Thoracic aorta (tissue), 2 donors: ENCODE measurements around the gene DNAH8. TPM values are rescaled to one million over a fixed set of nuclear protein-coding genes. Genes with fewer than 3 reads are reported as not detected.

Source experiments
- ATAC-seq: fragments of 150-250 bp; one replicate; pipeline ENCODE4 v1.8.0; 2017; ENCODE audit warnings: low read depth; ENCODE audit not compliant: insufficient number of reproducible peaks, low FRiP score
- DNase-seq: peaks from one replicate; pipeline ENCODE4 v3.0.0-alpha.2; 2020; ENCODE audit warnings: low spot score
- H3K27ac ChIP-seq, 2 donors: fragments of 200-600 bp; sonication (generic); 1 replicate in 1 of 2; 2 replicates in 1 of 2; pipeline ENCODE4 v1.5.1; 2016; ENCODE audit warnings: mild to moderate bottlenecking in 2 of 2, moderate library complexity in 2 of 2
- H3K27me3 ChIP-seq: fragments of 200-600 bp; sonication (generic); replicated peaks from 2 replicates; pipeline ENCODE4 v1.6.0; 2016; ENCODE audit warnings: mild to moderate bottlenecking; ENCODE audit not compliant: insufficient read depth
- H3K36me3 ChIP-seq: fragments of 200-600 bp; sonication (generic); one replicate; pipeline ENCODE4 v1.5.1; 2016
- H3K4me1 ChIP-seq, 2 donors: fragments of 200-600 bp; sonication (generic); 1 replicate in 1 of 2; 2 replicates in 1 of 2; pipeline versions ENCODE4 v1.5.1 to v1.6.0; 2016; ENCODE audit warnings: low read depth in 2 of 2, mild to moderate bottlenecking in 1 of 2; ENCODE audit not compliant: control insufficient read depth in 1 of 2
- H3K4me3 ChIP-seq: fragments of 200-600 bp; sonication (generic); 2 replicates; pipeline ENCODE4 v1.5.1; 2016; ENCODE audit warnings: mild to moderate bottlenecking
- H3K9me3 ChIP-seq: fragments of 200-600 bp; sonication (generic); 2 replicates; pipeline ENCODE4 v1.5.1; 2016
- CTCF ChIP-seq: fragments of 200-600 bp; sonication (generic); IDR thresholded peaks from one replicate; pipeline ENCODE4 v1.5.1; 2019; ENCODE audit warnings: antibody characterized with exemption
- total RNA-seq, 2 donors: library from RNA; depleted of rRNA; stranded (reverse); fragments of >200 nt; gene quantifications; one replicate each; pipeline versions ENCODE4 v1.1.0 to v1.2.3, GENCODE V29; 2016

DNAH8 gene
- total RNA-seq, 2 donors from 2014 or later = 0.14 TPM; not detected in 1

DNA sequence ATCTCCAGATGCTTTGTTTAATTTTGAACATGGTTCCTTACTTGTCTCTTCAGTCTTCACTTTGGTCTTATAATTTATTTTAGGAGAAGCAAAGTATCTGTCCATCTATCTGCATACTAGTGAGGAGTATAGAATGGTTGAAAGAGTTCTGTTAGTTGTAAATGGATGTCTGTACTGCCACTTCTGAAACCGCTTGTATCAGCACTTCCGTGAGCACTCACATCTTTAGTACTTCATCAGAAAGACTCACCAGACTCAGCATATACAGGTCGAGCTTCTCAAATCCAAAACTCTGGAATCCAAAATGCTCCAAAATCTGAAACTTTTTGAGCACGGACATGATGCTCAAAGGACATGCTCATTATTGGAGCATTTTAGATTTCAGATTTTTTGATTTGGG lies 191.5 kb downstream of the DNAH8 start:
- Histone ChIP-seq H3K27ac (no peak overlapping the region), H3K36me3 (no peaks in the 10 kb centered on the region), H3K4me3 (no peak overlapping the region), H3K9me3 (no peaks in the 10 kb centered on the region), H3K4me1 (no peaks in the 10 kb centered on the region), H3K27me3 (peaks cover 3% of the 10 kb centered on the region)
- ATAC-seq (no peak), DNase-seq (no peak)
- no peak for TF ChIP-seq CTCF

- H3K27ac ChIP-seq = no peak overlapping the region
- DNase-seq = no peak
- H3K4me1 ChIP-seq = no peaks in the 10 kb centered on the region
- peaks cover 3% of the 10 kb centered on the region for H3K27me3 ChIP-seq
- no peaks in the 10 kb centered on the region for H3K9me3 ChIP-seq
- no peak for ATAC-seq
- TF ChIP-seq CTCF = no peak
- no peak overlapping the region for H3K4me3 ChIP-seq
- H3K36me3 ChIP-seq = no peaks in the 10 kb centered on the region
Observed at GRCh38 chr6:38907264-38907663, 192.2 kb downstream of the DNAH8 start.

DNA sequence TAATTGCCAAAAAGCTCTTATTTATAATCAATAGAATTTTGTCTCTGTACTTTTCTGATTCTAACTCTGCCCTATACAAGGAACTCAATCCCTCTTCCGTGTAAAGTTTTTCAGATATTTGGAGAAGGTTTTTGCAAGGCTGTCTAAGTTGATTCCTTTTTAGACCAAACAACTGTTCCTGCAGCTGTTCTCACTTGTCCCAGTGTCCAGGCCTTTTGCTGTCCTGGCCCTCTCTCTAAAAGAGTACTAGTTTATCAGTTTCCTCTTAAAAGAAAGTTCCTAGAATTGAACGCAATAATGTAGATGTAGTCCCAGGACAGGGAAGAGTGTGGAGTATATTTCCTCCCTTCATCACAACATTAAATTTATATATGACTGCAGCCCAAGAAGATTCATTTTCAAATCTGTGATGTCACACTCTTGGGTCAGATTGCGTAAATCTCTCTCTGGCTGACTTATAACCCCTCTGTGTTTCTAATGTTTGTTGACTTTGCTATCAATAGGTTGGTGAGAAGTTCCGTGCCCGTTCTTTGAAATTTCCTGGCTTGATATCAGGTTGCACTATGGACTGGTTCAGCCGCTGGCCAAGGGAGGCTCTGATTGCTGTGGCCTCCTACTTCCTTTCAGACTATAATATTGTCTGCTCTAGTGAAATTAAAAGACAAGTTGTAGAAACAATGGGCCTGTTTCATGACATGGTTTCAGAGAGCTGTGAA lies 194.1 kb downstream of the DNAH8 start:
- Histone ChIP-seq H3K27ac (no peak overlapping the region), H3K4me3 (no peak overlapping the region), H3K4me1 (no peaks in the 10 kb centered on the region), H3K27me3 (peaks cover 3% of the 10 kb centered on the region), H3K9me3 (no peaks in the 10 kb centered on the region), H3K36me3 (no peaks in the 10 kb centered on the region)
- no peak for TF ChIP-seq CTCF
- DNase-seq = no peak
- ATAC-seq = no peak

GRCh38 chr6:38910207-38910606 lies 195.1 kb downstream of the DNAH8 start:
- Histone ChIP-seq H3K27me3 (peaks cover 3% of the 10 kb centered on the region), H3K4me1 (no peaks in the 10 kb centered on the region), H3K9me3 (no peaks in the 10 kb centered on the region), H3K27ac (no peak overlapping the region), H3K36me3 (no peaks in the 10 kb centered on the region), H3K4me3 (no peak overlapping the region)
- no peak for TF ChIP-seq CTCF
- no peak for DNase-seq
- no peak for ATAC-seq

- H3K9me3 ChIP-seq = no peaks in the 10 kb centered on the region
- ATAC-seq (no peak), DNase-seq (no peak)
- H3K27ac ChIP-seq = no peak overlapping the region
- no peak for TF ChIP-seq CTCF
- H3K27me3 ChIP-seq = peaks cover 3% of the 10 kb centered on the region
- H3K4me3 ChIP-seq = no peak overlapping the region
- no peaks in the 10 kb centered on the region for H3K4me1 ChIP-seq
- H3K36me3 ChIP-seq = no peaks in the 10 kb centered on the region
Observed at GRCh38 chr6:38912378-38912777, 197.3 kb downstream of the DNAH8 start.
